ENCODE results near the gene WHRN.

DNA sequence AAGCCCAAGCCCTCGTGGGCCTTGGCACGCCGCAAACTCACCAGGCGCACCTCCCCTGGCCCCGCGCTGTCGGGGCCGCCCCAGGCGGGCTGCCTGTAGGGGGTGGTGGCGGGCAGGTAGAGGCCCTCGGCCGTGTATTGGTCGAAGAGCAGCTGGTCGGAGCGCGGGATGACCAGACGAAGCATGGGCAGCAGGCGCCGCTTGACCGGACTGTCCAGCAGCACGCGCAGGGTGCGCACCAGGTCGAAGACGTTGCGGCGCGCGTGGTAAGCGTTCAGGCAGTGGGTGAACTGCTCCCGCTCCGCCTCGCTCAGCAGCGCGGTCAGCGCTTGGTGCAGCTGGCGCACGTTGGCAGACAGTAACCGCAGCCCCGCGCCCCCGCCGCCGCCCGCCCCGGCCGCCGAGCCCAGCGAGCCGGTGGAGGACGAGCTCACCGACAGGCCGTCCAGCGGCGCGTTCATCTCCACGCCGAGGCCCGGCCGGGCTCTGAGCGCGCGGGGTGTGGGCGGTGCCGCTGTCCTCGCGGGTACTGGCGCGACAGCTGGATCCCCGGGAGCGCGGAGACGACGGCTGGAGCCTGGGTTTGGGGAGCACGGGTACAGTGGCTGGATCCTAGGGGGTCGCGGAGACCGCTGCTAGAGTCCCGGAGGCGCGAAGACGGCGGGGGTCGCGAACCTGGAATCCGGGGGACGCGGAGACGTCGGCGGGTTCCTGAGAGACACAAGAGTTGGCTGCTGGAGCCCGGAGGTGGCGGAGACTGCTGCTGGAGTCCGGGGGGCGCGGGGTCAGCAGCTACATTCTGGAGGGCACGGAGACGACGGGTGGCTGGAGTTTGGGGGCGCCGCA lies 709 bp downstream of the WHRN start:
- no peak for TF ChIP-seq EZH2 (IDR thresholded peaks at IDR 0.05; ENCODE audit: low read length)
- TF ChIP-seq, protein P1, sequence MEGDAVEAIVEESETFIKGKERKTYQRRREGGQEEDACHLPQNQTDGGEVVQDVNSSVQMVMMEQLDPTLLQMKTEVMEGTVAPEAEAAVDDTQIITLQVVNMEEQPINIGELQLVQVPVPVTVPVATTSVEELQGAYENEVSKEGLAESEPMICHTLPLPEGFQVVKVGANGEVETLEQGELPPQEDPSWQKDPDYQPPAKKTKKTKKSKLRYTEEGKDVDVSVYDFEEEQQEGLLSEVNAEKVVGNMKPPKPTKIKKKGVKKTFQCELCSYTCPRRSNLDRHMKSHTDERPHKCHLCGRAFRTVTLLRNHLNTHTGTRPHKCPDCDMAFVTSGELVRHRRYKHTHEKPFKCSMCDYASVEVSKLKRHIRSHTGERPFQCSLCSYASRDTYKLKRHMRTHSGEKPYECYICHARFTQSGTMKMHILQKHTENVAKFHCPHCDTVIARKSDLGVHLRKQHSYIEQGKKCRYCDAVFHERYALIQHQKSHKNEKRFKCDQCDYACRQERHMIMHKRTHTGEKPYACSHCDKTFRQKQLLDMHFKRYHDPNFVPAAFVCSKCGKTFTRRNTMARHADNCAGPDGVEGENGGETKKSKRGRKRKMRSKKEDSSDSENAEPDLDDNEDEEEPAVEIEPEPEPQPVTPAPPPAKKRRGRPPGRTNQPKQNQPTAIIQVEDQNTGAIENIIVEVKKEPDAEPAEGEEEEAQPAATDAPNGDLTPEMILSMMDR (optimal IDR thresholded peaks at IDR 0.05 in 1 of 3, IDR thresholded peaks at IDR 0.05 in 1 of 3, conservative IDR thresholded peaks at IDR 0.05 in 1 of 3; ENCODE audit: extremely low read depth in 1 of 3, insufficient read depth in 2 of 3, low read length in 3 of 3) = peak; percentile 45 to 65 (median 64)

Data from keratinocyte (primary cell).